WTC11 (cell line): ENCODE measurements around the gene CLDN25.

Source experiments
- ATF1 ChIP-seq: sonication (generic); formaldehyde crosslinking; IDR thresholded peaks from 2 replicates; pipeline ENCODE4 v1.8.1; 2023; ENCODE audit warnings: mild to moderate bottlenecking, moderate library complexity, missing genetic modification reagents
- IRF2 ChIP-seq: sonication (generic); formaldehyde crosslinking; IDR thresholded peaks from 2 replicates; pipeline ENCODE4 v1.8.0; 2022; ENCODE audit warnings: low read depth, missing genetic modification reagents, borderline replicate concordance
- JUN ChIP-seq: sonication (generic); formaldehyde crosslinking; IDR thresholded peaks from 2 replicates; pipeline ENCODE4 v1.8.0; 2023; ENCODE audit warnings: mild to moderate bottlenecking, missing genetic modification reagents
- NR2C2 ChIP-seq: sonication (generic); formaldehyde crosslinking; IDR thresholded peaks from 2 replicates; pipeline ENCODE4 v1.8.0; 2022; ENCODE audit warnings: mild to moderate bottlenecking, missing genetic modification reagents
- TCF7 ChIP-seq: sonication (generic); formaldehyde crosslinking; IDR thresholded peaks from 2 replicates; pipeline ENCODE4 v1.8.0; 2022; ENCODE audit warnings: mild to moderate bottlenecking, low read depth, missing genetic modification reagents, moderate library complexity
- TF ChIP-seq, protein P1 (sequence below): fragments of 200-600 bp; IDR thresholded peaks from 2 replicates; pipeline ENCODE4 v1.8.0; 2022; ENCODE audit warnings: antibody characterized with exemption

- TF ChIP-seq TCF7 (no peak), JUN (no peak), NR2C2 (CRISPR knock-in tag) (no peak), ATF1 (CRISPR knock-in tag) (no peak), IRF2 (no peak)
- TF ChIP-seq, protein P1, sequence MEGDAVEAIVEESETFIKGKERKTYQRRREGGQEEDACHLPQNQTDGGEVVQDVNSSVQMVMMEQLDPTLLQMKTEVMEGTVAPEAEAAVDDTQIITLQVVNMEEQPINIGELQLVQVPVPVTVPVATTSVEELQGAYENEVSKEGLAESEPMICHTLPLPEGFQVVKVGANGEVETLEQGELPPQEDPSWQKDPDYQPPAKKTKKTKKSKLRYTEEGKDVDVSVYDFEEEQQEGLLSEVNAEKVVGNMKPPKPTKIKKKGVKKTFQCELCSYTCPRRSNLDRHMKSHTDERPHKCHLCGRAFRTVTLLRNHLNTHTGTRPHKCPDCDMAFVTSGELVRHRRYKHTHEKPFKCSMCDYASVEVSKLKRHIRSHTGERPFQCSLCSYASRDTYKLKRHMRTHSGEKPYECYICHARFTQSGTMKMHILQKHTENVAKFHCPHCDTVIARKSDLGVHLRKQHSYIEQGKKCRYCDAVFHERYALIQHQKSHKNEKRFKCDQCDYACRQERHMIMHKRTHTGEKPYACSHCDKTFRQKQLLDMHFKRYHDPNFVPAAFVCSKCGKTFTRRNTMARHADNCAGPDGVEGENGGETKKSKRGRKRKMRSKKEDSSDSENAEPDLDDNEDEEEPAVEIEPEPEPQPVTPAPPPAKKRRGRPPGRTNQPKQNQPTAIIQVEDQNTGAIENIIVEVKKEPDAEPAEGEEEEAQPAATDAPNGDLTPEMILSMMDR, result no peak
Measured at GRCh38 chr11:113764527-113765219, 14.9 kb upstream of the CLDN25 start.
